Bone marrow (tissue), 2 donors: Measurements from ENCODE around the gene DNAJB2.

Experiments used
- DNase-seq, 2 donors: peaks; one replicate each; lab custom pipeline; 2025; lab: John Stamatoyannopoulos, UW

Gene DNAJB2

DNA sequence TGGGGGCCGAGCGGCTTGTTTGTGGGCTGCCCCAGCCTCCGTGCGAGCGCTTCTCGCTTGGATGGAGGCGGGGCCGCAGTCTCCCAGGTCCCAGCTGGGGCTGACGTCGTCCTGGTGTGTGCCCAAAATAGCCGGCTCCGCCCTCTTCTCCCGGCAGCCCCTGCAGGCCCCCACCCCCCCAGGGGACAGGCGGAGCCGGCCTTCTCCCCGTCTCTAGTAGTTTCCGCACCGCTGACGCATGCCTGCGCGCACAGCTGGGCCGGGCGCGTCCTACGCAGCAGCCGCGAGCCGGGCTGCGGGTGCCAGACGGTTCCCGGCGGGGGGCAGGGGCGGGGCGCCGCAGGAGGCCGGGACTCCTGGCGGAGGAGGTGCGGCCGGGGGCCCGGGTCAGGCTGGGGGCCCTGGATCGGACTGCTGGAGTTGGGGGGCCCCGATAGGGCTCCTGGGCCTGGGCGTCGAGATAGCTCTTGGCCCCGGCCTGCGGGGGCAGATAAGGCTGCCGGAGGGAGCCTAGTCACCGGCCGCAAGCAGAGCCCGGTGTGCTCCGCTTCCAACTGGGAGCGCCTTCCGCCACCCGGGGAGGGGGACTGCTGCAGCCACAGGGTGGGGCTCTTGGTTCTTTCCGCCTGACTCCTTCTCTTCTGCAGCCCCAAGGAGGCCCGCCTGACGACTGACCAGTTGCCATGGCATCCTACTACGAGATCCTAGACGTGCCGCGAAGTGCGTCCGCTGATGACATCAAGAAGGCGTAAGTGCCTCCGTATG is at the start of gene DNAJB2:
Gene DNAJB2, plus strand, starts transcription at position 216 of the 765 bp plus-strand sequence. Its CDS starts 468 bp downstream, at position 684.
- DNase-seq, result peak; percentile 93 to 99

DNA sequence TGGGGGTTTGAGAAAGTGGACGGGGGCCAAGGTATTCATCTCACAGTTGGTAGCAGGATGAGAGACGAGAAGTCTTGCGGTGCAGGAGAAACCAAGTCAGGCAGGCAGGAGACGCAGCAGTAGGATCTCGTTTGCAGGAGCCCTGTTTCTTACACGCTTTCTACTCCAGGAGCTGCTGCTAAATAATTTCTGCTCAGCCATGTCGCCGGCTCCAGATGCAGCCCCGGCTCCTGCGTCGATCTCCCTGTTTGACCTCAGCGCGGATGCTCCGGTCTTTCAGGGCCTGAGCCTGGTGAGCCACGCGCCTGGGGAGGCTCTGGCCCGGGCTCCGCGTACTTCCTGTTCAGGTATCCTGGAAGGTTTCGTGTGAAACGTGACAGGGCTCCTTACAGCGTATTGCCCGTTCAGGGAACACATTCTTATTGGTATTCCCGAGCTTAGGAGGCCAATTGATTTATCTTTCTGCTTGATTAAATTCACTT is 49.1 kb upstream of the DNAJB2 start:
- no peak for DNase-seq

DNA sequence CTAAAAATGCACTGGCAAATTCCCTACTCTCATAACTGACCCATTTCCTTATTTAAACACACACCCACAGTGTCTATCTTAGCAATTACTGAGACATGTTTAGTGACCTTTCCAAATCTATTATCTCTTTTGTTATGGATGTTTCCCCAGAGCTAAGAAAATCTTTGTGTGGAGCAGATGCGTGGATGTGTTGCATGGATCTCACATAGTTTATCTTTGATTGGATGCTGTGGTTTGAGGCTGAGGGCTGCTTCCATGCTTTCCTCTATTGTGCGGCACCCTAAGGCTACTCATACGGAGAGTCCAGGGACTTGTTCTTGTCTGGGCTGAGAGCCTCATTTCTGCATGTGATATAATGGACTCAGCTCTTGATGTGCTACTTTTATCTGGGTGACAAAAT is 44.8 kb upstream of the DNAJB2 start:
- DNase-seq, result no peak

DNA sequence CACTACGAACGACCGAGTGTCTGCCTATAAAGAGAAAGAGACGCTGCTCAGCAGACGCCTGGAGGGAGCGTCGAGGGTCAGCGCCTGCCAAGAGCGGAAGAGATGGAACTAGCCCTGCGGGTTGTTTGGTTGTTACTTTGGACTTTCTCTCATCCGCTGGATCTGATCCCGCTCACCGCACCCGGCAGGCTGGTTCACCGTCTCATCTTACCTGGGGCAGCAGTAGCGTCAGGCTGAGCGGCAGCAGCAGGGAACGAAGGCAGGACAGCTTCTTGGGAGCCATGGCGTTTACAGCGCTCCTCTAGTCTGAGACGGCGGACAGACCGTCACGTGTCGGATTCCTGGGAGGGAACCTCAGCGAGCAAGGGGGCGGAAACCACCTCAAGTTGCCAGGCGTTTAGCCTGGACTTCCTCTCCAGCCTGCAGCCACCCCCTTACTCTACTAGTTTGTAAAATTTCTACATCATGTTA is 35.8 kb upstream of the DNAJB2 start:
- no peak for DNase-seq

DNA sequence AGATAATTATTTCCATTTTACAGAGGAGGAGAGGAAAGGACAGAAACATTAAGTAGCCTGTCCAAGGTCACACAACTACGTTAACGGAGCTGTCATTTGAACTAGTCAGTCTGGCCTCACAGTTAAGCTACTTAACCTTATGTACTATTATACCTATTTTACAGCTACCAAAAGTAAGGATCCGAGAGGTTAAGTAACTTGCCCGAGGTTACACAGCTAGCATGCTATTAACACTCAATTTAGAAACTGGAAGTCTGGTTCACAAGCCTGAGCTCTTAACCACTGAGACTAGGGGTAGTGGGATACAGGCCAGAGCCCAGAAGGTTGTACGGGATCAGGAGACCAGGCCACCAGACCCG is 34.4 kb upstream of the DNAJB2 start:
- no peak for DNase-seq

DNA sequence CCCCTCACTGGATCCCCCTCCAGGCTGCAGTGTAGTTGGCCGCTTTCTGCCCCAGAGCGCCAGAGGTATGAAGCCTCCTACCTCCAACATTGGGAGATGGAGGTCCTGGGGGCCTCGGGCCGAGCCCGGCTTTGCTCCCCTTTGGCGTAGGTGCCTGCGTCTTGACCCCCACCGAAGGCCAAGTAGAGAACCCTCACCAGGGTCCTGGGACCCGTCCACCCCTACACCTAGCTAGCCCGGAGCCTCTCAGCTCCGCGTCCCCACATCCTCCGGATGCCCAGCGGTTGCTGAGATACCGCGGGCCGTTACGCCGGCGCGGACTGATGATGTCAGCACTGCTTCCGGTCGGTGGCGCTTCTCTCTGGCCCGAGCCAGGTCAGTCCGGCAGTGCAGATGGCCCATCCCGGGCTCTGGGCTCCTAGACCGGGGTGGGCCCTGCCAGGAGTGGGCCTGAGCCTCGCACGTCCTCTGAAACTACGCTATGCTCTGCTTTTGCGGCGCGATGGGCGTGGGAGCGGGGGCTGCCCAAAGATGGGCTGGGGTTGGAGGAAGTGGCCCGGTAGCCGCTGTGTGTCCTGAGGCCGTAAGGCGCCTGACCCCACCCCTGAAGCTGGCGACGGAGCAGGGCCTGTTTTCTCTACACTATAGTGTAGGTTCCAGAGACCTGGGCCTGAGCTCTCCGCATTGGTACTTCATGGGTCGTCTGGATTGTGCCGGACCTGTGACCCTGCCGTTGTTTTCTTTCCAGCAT is 33.8 kb upstream of the DNAJB2 start, which contains the start of the genes GLB1L and STK16:
Gene GLB1L, minus strand, starts transcription at position 297 of the 751 bp plus-strand sequence. CDS start 1,871 bp downstream, outside the sequence.
Gene STK16, plus strand, starts transcription at position 332 of the 751 bp plus-strand sequence. CDS start 521 bp downstream, outside the sequence.
- peak; percentile 68 to 91 for DNase-seq

DNA sequence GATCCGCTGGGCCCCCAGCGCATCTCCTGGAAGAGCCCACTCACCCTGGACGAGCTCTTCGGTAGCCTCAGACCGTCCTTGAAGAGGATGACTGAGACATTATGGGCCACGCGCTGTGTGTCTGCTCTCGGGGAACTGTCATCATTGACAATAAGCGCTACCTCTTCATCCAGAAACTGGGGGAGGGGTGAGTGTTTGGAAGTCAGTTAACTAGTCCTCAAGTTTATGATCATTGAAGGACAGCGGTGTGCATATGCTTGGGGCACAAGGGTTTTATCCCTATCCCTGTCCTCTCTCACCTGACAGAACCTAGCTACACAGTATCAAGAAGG is 33.3 kb upstream of the DNAJB2 start:
- DNase-seq, result no peak

DNA sequence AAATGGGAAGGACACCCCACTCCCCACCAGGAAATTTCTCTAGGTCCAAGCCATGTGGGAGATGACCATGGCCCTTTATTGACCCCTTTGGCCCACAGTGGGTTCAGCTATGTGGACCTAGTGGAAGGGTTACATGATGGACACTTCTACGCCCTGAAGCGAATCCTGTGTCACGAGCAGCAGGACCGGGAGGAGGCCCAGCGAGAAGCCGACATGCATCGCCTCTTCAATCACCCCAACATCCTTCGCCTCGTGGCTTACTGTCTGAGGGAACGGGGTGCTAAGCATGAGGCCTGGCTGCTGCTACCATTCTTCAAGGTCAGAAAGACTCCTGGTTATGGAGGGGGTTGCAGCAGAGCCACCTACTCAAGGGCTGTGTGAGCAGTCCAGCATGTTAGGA is 32.6 kb upstream of the DNAJB2 start:
- DNase-seq, result no peak

DNA sequence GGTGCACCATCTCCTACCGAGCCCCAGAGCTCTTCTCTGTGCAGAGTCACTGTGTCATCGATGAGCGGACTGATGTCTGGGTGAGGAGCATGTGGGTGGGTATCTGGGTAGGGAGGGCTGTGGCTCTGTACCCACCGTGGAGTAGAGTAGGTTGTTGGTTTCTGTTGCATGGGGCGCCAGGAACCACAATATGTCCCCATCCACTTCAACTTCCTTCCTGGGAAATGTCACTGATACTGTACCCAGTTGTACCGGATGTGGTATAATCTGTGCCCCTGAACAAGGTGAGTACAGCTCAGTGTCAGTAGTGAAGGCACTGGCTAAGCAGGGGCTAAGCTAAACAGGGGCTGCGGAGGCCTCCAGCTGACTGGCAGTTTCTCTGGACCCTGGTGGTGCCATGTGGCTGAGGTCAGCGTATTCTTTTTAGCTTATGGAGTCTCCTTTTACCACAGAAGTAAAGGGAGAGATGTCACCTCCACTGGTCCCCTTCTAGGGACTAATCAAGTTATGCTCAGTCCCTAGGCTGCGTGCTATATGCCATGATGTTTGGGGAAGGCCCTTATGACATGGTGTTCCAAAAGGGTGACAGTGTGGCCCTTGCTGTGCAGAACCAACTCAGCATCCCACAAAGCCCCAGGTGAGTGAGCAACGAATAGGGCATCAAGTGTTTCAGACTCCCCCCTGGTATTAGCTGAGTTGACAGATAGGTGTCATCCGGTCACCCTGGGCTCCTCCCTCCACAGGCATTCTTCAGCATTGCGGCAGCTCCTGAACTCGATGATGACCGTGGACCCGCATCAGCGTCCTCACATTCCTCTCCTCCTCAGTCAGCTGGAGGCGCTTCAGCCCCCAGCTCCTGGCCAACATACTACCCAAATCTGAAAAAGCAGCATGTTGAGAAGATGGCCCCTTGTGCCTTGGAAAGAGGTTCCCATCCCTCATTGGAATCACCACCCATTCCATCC is 31.2 kb upstream of the DNAJB2 start:
- no peak for DNase-seq

DNA sequence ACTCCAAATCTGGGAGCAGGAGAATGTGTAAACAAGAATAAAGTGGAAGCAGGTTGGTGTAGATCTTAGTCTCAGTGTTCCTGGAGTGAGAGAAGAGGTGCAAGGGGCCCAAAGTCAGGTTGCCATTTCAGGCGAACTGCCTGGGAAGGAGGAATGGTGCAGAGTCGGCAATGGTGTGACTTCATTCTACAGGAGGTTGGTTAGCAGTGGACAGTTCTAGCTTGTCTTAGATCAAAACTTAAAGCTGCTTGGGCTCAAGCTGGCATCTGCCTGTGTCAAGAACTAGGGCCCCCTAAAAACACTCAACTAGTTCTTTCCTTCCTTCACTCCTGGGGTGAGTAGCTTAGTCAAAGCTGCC is 30.3 kb upstream of the DNAJB2 start:
- no peak for DNase-seq

DNA sequence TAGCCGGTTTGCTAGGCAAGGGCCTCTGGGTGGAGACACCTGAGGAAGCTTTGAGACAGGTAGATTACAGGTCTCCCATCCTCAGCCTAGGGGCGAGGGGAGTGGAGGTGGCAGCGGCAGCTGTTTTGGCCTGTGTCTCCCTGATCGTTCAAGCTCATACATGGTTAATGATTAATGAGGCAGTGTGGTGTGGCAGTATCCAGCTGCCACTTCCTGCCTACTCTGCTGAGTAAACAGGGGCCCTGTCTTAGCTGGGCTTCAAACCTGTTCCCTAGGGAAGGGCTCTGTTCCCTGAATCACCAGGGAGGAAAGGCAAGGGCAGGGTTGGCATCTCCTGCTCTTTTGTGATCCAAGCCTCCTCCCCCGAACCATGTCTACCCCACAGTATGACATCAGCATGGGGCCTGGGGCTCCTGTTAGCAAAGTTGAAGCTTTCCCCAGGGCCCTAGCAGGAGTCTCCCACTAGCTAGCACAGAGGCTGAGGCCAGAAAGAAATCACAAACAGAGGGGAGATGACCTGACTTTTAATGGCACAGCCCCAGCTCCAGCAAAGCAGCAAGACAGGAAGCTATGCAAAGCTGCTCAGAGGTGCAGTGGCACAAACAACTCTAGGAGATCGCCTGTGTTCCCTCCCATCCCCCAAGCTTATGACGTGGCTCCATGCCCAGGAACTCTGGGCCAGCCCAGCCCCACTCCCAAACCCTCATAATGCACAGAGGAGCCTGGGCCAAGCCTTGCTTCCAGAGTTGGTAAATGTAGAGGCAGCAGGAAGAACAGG is 29.8 kb upstream of the DNAJB2 start:
- DNase-seq, result peak in 1 of 2 donors; percentile 54

DNA sequence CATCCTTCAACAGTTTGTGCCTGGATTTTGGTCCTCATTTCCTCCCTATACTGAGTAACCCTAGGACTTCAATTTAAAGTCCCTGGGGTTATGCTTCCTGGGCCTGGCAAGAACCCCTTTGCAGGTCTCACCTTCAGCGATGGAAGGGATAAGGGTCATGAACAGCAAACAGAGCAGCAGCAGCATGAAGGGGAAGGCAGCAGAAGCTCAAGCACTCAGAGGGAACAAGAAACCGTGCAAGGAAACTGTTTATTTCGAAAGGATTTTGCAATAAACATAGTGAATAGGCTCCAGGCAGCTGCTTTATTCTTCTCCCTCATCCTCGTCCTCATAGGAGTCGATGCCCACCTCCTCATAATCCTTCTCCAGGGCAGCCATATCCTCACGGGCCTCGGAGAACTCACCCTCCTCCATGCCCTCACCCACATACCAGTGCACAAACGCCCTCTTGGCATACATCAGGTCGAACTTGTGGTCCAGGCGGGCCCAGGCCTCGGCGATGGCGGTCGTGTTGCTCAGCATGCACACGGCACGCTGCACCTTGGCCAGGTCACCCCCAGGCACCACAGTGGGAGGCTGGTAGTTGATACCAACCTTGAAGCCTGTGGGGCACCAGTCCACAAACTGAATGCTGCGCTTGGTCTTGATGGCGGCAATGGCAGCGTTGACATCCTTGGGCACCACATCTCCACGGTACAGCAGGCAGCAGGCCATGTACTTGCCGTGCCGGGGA is 29.0 kb upstream of the DNAJB2 start:
- DNase-seq, result no peak

DNA sequence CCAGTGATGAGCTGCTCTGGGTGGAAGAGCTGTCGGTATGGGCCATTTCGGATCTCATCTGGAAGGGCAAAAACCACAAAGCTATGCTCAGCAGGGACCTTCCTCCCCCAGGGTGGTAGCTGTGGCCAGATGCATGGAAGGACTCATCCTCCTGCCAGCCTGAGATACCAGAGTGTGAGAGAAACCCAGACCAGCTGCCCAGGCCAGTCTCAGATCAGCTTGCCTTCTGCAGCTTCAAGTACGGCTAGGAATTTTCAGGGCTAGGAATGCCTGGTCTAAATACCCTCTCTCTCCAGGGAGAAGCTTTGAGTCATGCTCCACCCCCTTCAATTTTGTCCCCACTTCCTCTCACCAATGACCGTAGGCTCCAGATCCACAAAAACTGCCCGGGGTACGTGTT is 27.5 kb upstream of the DNAJB2 start:
- no peak for DNase-seq

DNA sequence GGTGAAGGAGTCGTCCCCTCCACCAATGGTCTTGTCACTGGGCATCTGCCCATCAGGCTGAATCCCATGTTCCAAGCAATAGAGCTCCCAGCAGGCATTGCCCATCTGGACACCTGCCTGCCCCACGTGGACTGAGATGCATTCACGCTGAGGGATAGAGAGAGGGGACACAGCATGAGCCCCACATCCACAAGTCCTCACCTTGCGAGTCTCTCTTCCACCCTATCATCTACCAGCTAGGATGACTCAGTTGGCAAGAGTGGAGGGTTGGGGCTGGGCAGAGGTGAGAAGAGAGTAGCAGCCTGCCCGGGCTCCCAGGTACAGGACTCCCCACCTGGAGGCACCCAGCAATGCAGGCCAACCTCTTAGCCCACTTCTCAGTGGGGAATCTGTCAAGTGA is 27.1 kb upstream of the DNAJB2 start:
- no peak for DNase-seq

DNA sequence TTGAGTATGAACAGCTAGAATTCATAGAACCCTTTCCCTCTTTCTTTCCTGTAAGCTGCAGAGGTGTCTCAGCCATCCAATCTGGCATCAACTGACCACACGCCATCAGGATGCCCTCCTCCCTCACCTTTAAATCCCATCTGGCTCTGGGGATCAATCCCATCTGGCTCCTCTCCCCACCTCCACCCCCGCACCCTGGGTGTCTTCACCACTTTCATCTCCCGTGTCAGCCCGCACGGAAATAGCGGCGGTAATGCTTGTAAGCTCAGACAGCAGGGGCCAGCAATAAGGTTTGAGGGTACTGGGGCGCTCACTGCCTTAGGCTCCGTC is 26.6 kb upstream of the DNAJB2 start:
- no peak for DNase-seq

DNA sequence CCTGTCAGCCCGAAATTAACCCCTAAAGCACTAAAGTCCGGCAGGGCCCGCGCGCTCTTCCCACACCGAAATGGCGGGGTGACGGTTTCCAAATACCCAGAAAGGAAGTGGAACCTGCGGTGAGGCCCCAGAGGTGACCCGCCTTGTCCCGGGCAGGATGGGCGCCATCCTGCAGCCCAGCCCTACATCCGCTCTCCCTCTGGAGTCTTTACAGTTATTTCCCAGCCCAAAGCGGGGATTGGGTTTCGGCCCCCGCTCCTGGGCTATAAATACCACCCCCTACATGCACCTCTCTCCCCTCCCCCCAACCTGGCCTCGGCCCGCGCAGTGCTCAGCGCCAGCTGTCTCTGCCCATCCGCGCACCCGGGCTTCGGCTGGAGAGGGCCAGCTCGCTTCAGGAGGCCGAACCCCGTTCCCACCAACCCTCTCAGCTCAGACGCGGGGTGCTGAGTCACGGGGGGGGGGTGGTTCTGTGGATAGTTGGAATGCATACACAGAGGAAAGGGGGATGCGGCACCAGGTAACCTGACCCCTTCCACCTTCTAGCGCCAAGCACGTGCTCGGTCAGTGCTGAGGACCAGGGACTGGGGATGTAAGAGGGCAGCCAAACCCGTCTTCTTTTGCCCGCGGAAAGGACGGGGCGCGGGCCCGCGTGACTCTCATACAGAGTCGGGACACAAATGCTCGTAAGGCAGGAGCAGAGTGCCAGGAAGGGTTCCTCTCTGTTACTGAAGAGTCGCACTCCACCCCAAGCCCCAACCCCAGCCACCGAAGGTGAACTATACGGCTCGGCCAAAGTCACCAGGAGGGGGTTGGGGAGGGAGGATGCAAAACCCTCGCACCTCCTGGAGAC is 26.0 kb upstream of the DNAJB2 start, which contains the start of gene TUBA4B:
Gene TUBA4B, plus strand, starts transcription at position 344 of the 853 bp plus-strand sequence. Its CDS starts 165 bp downstream, at position 509.
- DNase-seq, result peak in 1 of 2 donors; percentile 70

DNA sequence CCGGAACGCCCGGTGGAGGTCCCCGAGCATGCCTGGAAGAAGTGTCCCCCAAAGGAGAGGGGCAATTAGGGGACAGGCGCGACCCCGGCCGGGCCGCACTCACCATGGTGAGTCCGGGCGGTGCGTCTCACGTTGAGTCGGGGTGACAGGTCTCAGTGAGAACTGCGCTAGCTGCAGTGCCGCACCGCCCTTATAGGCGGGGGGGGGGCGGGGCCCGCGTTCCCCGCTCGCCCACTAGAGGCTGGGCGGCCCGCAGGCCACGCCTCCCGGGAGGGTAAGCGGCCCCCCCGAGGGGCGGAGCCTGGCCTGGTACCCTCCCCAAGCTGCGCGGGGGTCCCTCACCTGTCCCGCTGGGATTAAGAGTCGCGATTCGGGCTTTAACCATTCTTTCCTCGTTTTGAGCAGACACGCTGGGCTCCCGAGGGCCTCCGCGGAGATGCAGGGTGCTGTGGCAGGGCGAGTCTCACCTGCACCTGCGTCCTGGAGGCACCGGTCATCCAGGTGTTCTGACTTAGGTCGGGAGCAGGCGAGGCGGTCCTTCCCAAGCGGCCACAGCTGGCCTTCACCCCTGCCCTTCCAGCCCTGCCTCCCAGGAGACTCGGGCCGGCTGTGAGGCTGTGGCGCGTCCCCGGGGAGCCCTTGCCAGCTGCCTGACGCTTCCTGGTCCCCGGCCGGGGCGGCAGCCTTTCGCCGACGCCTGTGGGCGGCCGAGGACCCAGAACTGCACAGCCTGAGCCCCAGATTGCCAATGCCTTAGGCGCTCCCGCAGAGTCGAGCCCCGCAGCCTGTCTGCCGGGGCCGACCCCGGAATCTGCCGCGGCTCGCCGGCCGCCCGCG is 25.2 kb upstream of the DNAJB2 start, which contains the start of gene TUBA4A:
Gene TUBA4A, minus strand, starts transcription at position 166 of the 837 bp plus-strand sequence. Its CDS starts 60 bp downstream, at position 106.
- peak; percentile 31 to 70 for DNase-seq

DNA sequence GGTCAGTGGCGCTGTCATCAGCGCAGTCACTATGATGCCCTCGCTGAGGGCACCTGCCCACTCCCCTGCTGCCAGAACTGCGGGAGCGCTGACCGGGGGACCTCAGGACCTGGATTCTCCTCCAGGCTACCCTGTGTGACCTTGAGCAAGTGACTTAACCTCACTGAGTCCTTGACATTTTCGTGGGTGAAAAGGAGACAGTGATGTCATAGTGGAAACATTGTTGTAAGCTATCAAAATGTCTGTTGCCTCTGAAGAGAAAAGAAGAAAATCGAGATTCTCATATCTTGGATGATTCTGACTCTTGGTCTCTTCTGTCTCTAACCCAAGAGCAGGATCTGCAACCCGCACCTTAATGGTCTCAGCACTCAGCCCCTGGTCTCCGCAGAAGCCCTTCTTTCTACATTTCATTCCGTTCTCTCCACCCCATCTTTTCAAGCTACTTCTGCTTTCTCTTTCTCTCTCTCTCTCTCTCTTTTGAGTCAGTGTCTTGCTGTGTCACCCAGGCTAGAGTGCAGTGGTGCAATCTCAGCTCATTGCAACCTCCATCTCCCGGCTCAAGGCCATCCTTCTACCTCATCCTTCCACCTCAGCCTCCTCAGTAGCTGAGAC is 24.5 kb upstream of the DNAJB2 start:
- peak; percentile 70 to 80 for DNase-seq
